Cardiac muscle cell (in vitro differentiated cells and primary cell): Measurements from ENCODE around the gene JCHAIN. TPM values are rescaled to one million over a fixed set of nuclear protein-coding genes. Genes with fewer than 3 reads are reported as not detected.
"Not testable (repeated sequence)": the region's sequence is repeated elsewhere in the genome, so short reads cannot be mapped to it uniquely, and the experiment has no call there.

Experiments used
- DNase-seq, 2 donors: peaks; one replicate each; pipeline versions ENCODE4 v3.0.0 to v3.0.0-alpha.2; 2010 to 2017; ENCODE audit warnings: low read depth in 1 of 2, low spot score in 1 of 2
- H3K27ac ChIP-seq: fragments of 200-600 bp; sonication (generic); 2 replicates; pipeline ENCODE4 v1.5.1; 2016
- H3K27me3 ChIP-seq: fragments of 200-600 bp; sonication (generic); 2 replicates; pipeline ENCODE4 v1.6.0; 2016; ENCODE audit warnings: control low read depth
- H3K36me3 ChIP-seq: fragments of 200-600 bp; sonication (generic); 2 replicates; pipeline ENCODE4 v1.5.1; 2016; ENCODE audit warnings: control low read depth
- H3K4me1 ChIP-seq: fragments of 200-600 bp; sonication (generic); 2 replicates; pipeline ENCODE4 v1.8.1; 2017; ENCODE audit warnings: low read depth, mild to moderate bottlenecking, mixed run types
- H3K4me3 ChIP-seq: fragments of 200-600 bp; sonication (generic); 2 replicates; pipeline ENCODE4 v1.5.1; 2016; ENCODE audit warnings: mild to moderate bottlenecking
- H3K9me3 ChIP-seq: fragments of 200-600 bp; sonication (generic); 2 replicates; pipeline ENCODE4 v1.5.1; 2017; ENCODE audit warnings: low read depth, mild to moderate bottlenecking, control low read depth
- CTCF ChIP-seq: IDR thresholded peaks from 2 replicates; pipeline ENCODE4 v1.5.1; 2012; ENCODE audit warnings: low read depth, mild to moderate bottlenecking, low read length
- polyA plus RNA-seq: library from polyadenylated mRNA; unstranded; fragments of >200 nt; fragmentation: Nextera tagmentation; extraction: Ambion mirVana; gene quantifications from 2 replicates; pipeline ENCODE4 v1.2.1, GENCODE V29; 2016
- total RNA-seq: library from RNA; depleted of rRNA; stranded (reverse); fragments of >200 nt; gene quantifications from 2 replicates; pipeline ENCODE4 v1.2.3, GENCODE V29; 2016

Gene JCHAIN
- total and polyA plus RNA-seq, 2 experiments from 2014 or later: not detected

- H3K27ac ChIP-seq: peak overlapping the region; percentile 95
- H3K36me3 ChIP-seq: no peaks in the 10 kb centered on the region
- H3K4me1 ChIP-seq: peaks cover 13% of the 10 kb centered on the region
- no peak for DNase-seq
- no peak for TF ChIP-seq CTCF
- peaks cover 11% of the 10 kb centered on the region for H3K27me3 ChIP-seq
- H3K4me3 ChIP-seq: peak overlapping the region; percentile 87
- no peaks in the 10 kb centered on the region for H3K9me3 ChIP-seq
Measured at GRCh38 chr4:70687392-70687791, 21.1 kb upstream of the JCHAIN start.

- H3K9me3 ChIP-seq, H3K4me3 ChIP-seq, DNase-seq, H3K27ac ChIP-seq, H3K36me3 ChIP-seq, H3K4me1 ChIP-seq: not testable (repeated sequence)
- peaks cover 11% of the 10 kb centered on the region for H3K27me3 ChIP-seq
Measured at GRCh38 chr4:70682142-70682541, 15.8 kb upstream of the JCHAIN start.

GRCh38 chr4:70681704-70682103 is 15.4 kb upstream of the JCHAIN start:
- Histone ChIP-seq H3K4me3 (no peak overlapping the region), H3K27me3 (peaks cover 11% of the 10 kb centered on the region), H3K36me3 (no peaks in the 10 kb centered on the region), H3K4me1 (no peaks in the 10 kb centered on the region), H3K9me3 (no peaks in the 10 kb centered on the region), H3K27ac (no peak overlapping the region)
- DNase-seq: no peak
- TF ChIP-seq CTCF: no peak

- H3K4me1 ChIP-seq: no peaks in the 10 kb centered on the region
- H3K27me3 ChIP-seq: peaks cover 11% of the 10 kb centered on the region
- no peaks in the 10 kb centered on the region for H3K9me3 ChIP-seq
- no peak overlapping the region for H3K4me3 ChIP-seq
- H3K36me3 ChIP-seq: no peaks in the 10 kb centered on the region
- H3K27ac ChIP-seq: no peak overlapping the region
- no peak for TF ChIP-seq CTCF
- DNase-seq: no peak
Measured at GRCh38 chr4:70680934-70681333, 14.6 kb upstream of the JCHAIN start.

GRCh38 chr4:70678383-70678999 is 12.2 kb upstream of the JCHAIN start:
- H3K27me3 ChIP-seq: no peaks in the 10 kb centered on the region
- no peaks in the 10 kb centered on the region for H3K9me3 ChIP-seq
- H3K4me1 ChIP-seq: no peaks in the 10 kb centered on the region
- no peaks in the 10 kb centered on the region for H3K36me3 ChIP-seq
- DNase-seq: no peak
- no peak overlapping the region for H3K27ac ChIP-seq
- TF ChIP-seq CTCF: no peak
- H3K4me3 ChIP-seq: no peak overlapping the region

GRCh38 chr4:70676554-70677090 is 10.3 kb upstream of the JCHAIN start:
- no peaks in the 10 kb centered on the region for H3K9me3 ChIP-seq
- H3K4me3 ChIP-seq: no peak overlapping the region
- TF ChIP-seq CTCF: no peak
- no peak for DNase-seq
- no peaks in the 10 kb centered on the region for H3K4me1 ChIP-seq
- no peaks in the 10 kb centered on the region for H3K27me3 ChIP-seq
- H3K36me3 ChIP-seq: no peaks in the 10 kb centered on the region
- no peak overlapping the region for H3K27ac ChIP-seq
